Lung (tissue), 12 donors: ENCODE data around the gene ZNF362. TPM values are rescaled to one million over a fixed set of nuclear protein-coding genes. Genes with fewer than 3 reads are reported as not detected.
"Not testable (repeated sequence)": the region's sequence is repeated elsewhere in the genome, so short reads cannot be mapped to it uniquely, and the experiment has no call there.

Source experiments
- ATAC-seq: fragments of 200-7000 bp; cut with Tn5 transposase; one replicate; pipeline ENCODE4 v1.9.1; 2020; ENCODE audit warnings: moderate number of reproducible peaks; ENCODE audit not compliant: insufficient read depth, low FRiP score
- DNase-seq, 3 donors: peaks; one replicate each; pipeline ENCODE4 v3.0.0-alpha.2; 2013 to 2017
- H3K27ac ChIP-seq, 2 donors: one replicate each; pipeline ENCODE4 v1.5.1; 2013; ENCODE audit warnings: mild to moderate bottlenecking in 2 of 2, moderate library complexity in 2 of 2, control low read depth in 1 of 2, inconsistent platforms in 1 of 2, low read depth in 1 of 2, low read length in 1 of 2
- H3K27me3 ChIP-seq, 3 donors: one replicate each; pipeline ENCODE4 v1.5.1; 2013; ENCODE audit warnings: low read length in 2 of 3; ENCODE audit not compliant: control insufficient read depth in 3 of 3, insufficient read depth in 3 of 3
- H3K36me3 ChIP-seq, 4 donors: one replicate each; pipeline ENCODE4 v1.5.1; 2013; ENCODE audit warnings: low read length in 4 of 4, mild to moderate bottlenecking in 1 of 4, moderate library complexity in 1 of 4; ENCODE audit not compliant: control insufficient read depth in 4 of 4, insufficient read depth in 4 of 4
- H3K4me1 ChIP-seq, 5 donors: one replicate each; pipeline ENCODE4 v1.5.1; 2013; ENCODE audit warnings: low read length in 5 of 5, mild to moderate bottlenecking in 2 of 5, moderate library complexity in 1 of 5; ENCODE audit not compliant: control insufficient read depth in 5 of 5, insufficient read depth in 5 of 5
- H3K4me3 ChIP-seq: one replicate; pipeline ENCODE4 v1.5.1; 2013; ENCODE audit warnings: mild to moderate bottlenecking, control low read depth, moderate library complexity
- H3K9ac ChIP-seq, 2 donors: one replicate each; pipeline ENCODE4 v1.5.1; 2013; ENCODE audit warnings: low read length in 2 of 2, control low read depth in 1 of 2; ENCODE audit not compliant: insufficient read depth in 1 of 2
- H3K9me3 ChIP-seq, 4 donors: one replicate each; pipeline ENCODE4 v1.5.1; 2013; ENCODE audit warnings: low read length in 3 of 4, mild to moderate bottlenecking in 1 of 4, moderate library complexity in 1 of 4; ENCODE audit not compliant: control insufficient read depth in 4 of 4, insufficient read depth in 3 of 4
- WGBS, 2 donors: extraction: QIAGEN DNeasy Blood & Tissue Kit; methylation state at CpG; one replicate each; pipeline ENCODE4 v1.1.7; 2013; 5-methylcytosine and 5-hydroxymethylcytosine counted together
- polyA plus RNA-seq, 2 donors: library from polyadenylated mRNA; stranded (reverse); fragments of 200-250 nt; gene quantifications; one replicate each; pipeline ENCODE4 v1.2.1, GENCODE V29; 2013
- total RNA-seq, 2 donors: library from RNA; depleted of rRNA in 1 of 2; stranded (reverse); fragments of >200 nt in 1 of 2; gene quantifications; one replicate each; pipeline ENCODE4 v1.2.1, GENCODE V29; 2014 to 2021
- TF ChIP-seq, protein P1 (sequence below): IDR thresholded peaks from 2 replicates; pipeline ENCODE4 v1.5.1; 2012; ENCODE audit warnings: mild to moderate bottlenecking; ENCODE audit errors: control extremely low read depth, extremely low read depth
- donor health status: control.
- donor health status: control.
- donor health status: Bipolar disorder and iron deficiency.
- donor health status: healthy.
- donor health status: DM: yes; HTN: yes; CAD: no.

The ZNF362 gene
- total and polyA plus RNA-seq, 4 donors = 10.2 to 35.0 (median 16.5) TPM

DNA sequence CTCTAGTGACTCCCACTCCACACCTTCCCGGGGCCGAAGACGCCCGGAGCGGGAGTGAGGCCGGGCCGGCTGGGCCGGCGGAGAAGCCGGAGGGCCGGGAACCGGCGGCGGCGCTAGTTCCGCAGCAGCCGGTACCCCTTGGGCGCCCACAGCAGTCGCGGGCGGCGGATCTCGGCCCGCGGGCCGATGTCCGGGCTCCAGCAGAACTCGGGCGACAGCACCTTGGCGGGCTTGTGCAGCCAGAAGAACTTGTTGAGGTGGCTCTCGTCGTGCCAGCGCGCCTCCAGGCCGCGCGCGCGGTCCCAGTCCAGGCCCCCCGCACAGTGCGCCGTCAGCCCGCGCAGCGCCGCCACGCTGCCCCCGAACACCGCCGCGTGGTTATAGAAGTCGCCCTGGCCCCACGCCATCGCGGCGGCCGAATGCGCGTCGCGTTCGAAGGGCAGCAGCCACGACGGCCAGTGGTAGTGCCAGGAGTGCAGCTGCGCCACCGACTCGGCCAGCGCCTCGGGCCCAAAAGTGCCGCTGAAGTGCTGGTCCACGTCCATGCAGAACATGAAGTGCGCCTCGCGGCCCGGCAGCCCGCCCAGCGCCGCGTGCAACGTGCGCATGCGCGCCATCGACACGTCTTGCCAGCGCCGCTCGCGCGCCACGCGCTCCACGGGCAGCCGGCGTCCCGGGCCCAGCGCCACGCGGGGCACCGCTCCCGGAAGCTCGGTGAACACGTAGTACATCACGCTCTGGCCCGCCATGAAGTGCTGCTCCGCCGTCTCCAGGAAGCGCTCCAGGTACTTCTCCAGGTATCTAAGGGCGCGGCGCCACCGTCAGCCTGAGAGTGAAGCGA, 50.6 kb downstream of the ZNF362 start:
- Histone ChIP-seq H3K27ac (no peak overlapping the region), H3K9ac (no peak overlapping the region), H3K4me1 (peaks cover 0 to 16% (median 3%) of the 10 kb centered on the region in 5 donors), H3K27me3 (peaks cover 0 to 3% (median 0%) of the 10 kb centered on the region in 3 donors), H3K9me3 (no peaks in the 10 kb centered on the region), H3K36me3 (no peaks in the 10 kb centered on the region), H3K4me3 (no peak overlapping the region)
- DNase-seq = peak; percentile 54 to 66 (median 66)
- TF ChIP-seq, protein P1, sequence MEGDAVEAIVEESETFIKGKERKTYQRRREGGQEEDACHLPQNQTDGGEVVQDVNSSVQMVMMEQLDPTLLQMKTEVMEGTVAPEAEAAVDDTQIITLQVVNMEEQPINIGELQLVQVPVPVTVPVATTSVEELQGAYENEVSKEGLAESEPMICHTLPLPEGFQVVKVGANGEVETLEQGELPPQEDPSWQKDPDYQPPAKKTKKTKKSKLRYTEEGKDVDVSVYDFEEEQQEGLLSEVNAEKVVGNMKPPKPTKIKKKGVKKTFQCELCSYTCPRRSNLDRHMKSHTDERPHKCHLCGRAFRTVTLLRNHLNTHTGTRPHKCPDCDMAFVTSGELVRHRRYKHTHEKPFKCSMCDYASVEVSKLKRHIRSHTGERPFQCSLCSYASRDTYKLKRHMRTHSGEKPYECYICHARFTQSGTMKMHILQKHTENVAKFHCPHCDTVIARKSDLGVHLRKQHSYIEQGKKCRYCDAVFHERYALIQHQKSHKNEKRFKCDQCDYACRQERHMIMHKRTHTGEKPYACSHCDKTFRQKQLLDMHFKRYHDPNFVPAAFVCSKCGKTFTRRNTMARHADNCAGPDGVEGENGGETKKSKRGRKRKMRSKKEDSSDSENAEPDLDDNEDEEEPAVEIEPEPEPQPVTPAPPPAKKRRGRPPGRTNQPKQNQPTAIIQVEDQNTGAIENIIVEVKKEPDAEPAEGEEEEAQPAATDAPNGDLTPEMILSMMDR = no peak
- 17 to 22% methylated on average over 85 to 113 of the region's 113 CpGs for WGBS, 2 donors
- peak; percentile 25 for ATAC-seq

DNA sequence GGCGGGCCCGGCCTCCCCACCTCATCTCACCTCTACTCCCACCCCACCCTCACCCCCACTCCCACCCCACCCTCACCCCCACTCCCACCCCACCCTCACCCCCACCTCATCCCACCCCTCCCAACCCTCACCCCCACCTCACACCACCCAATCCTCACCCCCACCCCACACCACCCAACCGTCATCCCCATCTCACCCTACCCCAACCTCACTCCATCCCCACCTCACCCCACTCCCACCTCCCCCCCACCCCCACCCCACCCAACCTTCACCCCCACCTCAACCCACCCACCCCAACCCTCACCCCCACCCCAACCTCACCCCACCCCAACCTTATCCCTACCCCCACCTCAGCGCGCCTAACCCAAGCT, 51.2 kb downstream of the ZNF362 start:
- no peak overlapping the region for H3K9ac ChIP-seq
- DNase-seq (peak in 1 of 3 donors; percentile 2), ATAC-seq (no peak)
- H3K4me1 ChIP-seq = peaks cover 0 to 16% (median 3%) of the 10 kb centered on the region in 5 donors
- H3K9me3 ChIP-seq = no peaks in the 10 kb centered on the region
- H3K4me3 ChIP-seq = no peak overlapping the region
- TF ChIP-seq, protein P1 = no peak
- H3K27me3 ChIP-seq = peaks cover 0 to 3% (median 0%) of the 10 kb centered on the region in 3 donors
- H3K36me3 ChIP-seq = no peaks in the 10 kb centered on the region
- H3K27ac ChIP-seq = no peak overlapping the region
- 74 to 75% methylated on average over 2 to 5 of the region's 5 CpGs for WGBS, 2 donors

DNA sequence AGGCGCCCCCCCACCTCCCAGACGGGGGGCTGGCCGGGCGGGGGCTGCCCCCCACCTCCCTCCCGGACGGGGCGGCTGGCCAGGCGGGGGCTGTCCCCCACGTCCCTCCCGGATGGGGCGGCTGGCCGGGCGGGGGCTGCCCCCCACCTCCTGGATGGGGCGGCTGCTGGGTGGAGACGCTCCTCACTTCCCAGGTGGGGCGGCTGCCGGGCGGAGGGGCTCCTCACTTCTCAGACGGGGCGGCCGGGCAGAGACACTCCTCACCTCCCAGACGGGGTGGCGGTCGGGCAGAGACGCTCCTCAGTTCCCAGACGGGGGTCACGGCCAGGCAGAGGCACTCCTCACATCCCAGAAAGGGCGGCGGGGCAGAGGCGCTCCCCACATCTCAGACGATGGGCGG, 53.1 kb downstream of the ZNF362 start:
- not testable (repeated sequence) for H3K9me3 ChIP-seq, H3K27ac ChIP-seq, H3K4me3 ChIP-seq, ATAC-seq, H3K36me3 ChIP-seq, DNase-seq, H3K27me3 ChIP-seq, H3K9ac ChIP-seq
- WGBS, 2 donors = 96 to 97% methylated on average over 30 to 32 of the region's 32 CpGs
- H3K4me1 ChIP-seq = peaks cover 0 to 16% (median 6%) of the 10 kb centered on the region in 5 donors

DNA sequence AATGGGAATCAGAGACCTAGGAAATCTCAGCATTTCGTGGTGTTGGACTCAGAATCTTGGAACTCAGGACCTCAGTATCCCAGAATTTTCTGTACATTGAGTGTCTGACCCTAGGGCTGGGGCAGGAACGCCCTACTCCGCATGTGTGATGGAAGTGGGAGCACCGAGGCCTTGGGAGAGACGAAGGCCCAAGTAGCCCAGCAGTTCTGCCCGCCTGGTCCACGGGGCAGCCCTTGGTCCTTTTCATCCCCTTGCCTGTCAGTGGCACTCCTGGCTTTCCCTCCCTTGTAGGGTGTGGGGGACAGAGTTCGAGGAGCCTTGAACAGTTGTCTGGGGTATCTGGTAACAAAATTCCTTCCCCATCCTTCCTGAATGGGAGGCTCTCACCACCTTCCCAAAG, 54.4 kb downstream of the ZNF362 start:
- DNase-seq = no peak
- H3K9ac ChIP-seq = no peak overlapping the region
- H3K27me3 ChIP-seq = peaks cover 0 to 4% (median 0%) of the 10 kb centered on the region in 3 donors

More for the DNA sequence above, 54.4 kb downstream of the ZNF362 start:
- Histone ChIP-seq H3K9me3 (no peaks in the 10 kb centered on the region), H3K4me3 (no peak overlapping the region), H3K36me3 (no peaks in the 10 kb centered on the region), H3K27ac (no peak overlapping the region), H3K4me1 (peaks cover 0 to 15% (median 6%) of the 10 kb centered on the region in 5 donors)
- TF ChIP-seq, protein P1 = no peak
- 66 to 81% methylated on average over 8 of the region's 8 CpGs for WGBS, 2 donors
- ATAC-seq = no peak
